ENCODE data around the gene CYP4B1.

Gene CYP4B1

GRCh38 chr1:46797696-46798470 is 963 bp upstream of the CYP4B1 start:
- Histone ChIP-seq H3K4me3 (ENCODE audit: low read length) (no peak overlapping the region), H3K9me3 (ENCODE audit: insufficient read depth, low read depth, low read length) (no peaks in the 10 kb centered on the region), H3K36me3 (ENCODE audit: insufficient read depth, low read depth, low read length) (no peaks in the 10 kb centered on the region), H3K27ac (ENCODE audit: low read length) (no peak overlapping the region), H3K9ac (ENCODE audit: low read depth, low read length) (no peak overlapping the region), H3K27me3 (ENCODE audit: insufficient read depth, low read length) (no peaks in the 10 kb centered on the region; the same call in 1 of the 2 replicates), H3K4me1 (ENCODE audit: insufficient read depth, low read length) (no peaks in the 10 kb centered on the region)

- H3K9ac ChIP-seq (ENCODE audit: low read depth, low read length), result no peak overlapping the region
- H3K4me1 ChIP-seq (ENCODE audit: insufficient read depth, low read length), result no peaks in the 10 kb centered on the region
- H3K4me3 ChIP-seq (ENCODE audit: low read length), result no peak overlapping the region
- H3K9me3 ChIP-seq (ENCODE audit: insufficient read depth, low read depth, low read length), result no peaks in the 10 kb centered on the region
- H3K27ac ChIP-seq (ENCODE audit: low read length), result no peak overlapping the region
- H3K36me3 ChIP-seq (ENCODE audit: insufficient read depth, low read depth, low read length), result no peaks in the 10 kb centered on the region
- no peaks in the 10 kb centered on the region; the same call in 1 of the 2 replicates for H3K27me3 ChIP-seq (ENCODE audit: insufficient read depth, low read length)
These were observed 1.9 kb downstream of the CYP4B1 start for GRCh38 chr1:46800742-46801141.

- Histone ChIP-seq H3K9ac (ENCODE audit: low read depth, low read length) (no peak overlapping the region), H3K4me1 (ENCODE audit: insufficient read depth, low read length) (no peaks in the 10 kb centered on the region), H3K9me3 (ENCODE audit: insufficient read depth, low read depth, low read length) (no peaks in the 10 kb centered on the region), H3K4me3 (ENCODE audit: low read length) (no peak overlapping the region), H3K36me3 (ENCODE audit: insufficient read depth, low read depth, low read length) (no peaks in the 10 kb centered on the region), H3K27ac (ENCODE audit: low read length) (no peak overlapping the region), H3K27me3 (ENCODE audit: insufficient read depth, low read length) (no peaks in the 10 kb centered on the region; the same call in 1 of the 2 replicates)
These were observed 2.6 kb downstream of the CYP4B1 start for GRCh38 chr1:46801323-46802055.

GRCh38 chr1:46802081-46802480 is 3.2 kb downstream of the CYP4B1 start:
- Histone ChIP-seq H3K27me3 (ENCODE audit: insufficient read depth, low read length) (no peaks in the 10 kb centered on the region; the same call in 1 of the 2 replicates), H3K9ac (ENCODE audit: low read depth, low read length) (no peak overlapping the region), H3K4me3 (ENCODE audit: low read length) (no peak overlapping the region), H3K4me1 (ENCODE audit: insufficient read depth, low read length) (no peaks in the 10 kb centered on the region), H3K9me3 (ENCODE audit: insufficient read depth, low read depth, low read length) (no peaks in the 10 kb centered on the region), H3K36me3 (ENCODE audit: insufficient read depth, low read depth, low read length) (no peaks in the 10 kb centered on the region), H3K27ac (ENCODE audit: low read length) (no peak overlapping the region)

DNA sequence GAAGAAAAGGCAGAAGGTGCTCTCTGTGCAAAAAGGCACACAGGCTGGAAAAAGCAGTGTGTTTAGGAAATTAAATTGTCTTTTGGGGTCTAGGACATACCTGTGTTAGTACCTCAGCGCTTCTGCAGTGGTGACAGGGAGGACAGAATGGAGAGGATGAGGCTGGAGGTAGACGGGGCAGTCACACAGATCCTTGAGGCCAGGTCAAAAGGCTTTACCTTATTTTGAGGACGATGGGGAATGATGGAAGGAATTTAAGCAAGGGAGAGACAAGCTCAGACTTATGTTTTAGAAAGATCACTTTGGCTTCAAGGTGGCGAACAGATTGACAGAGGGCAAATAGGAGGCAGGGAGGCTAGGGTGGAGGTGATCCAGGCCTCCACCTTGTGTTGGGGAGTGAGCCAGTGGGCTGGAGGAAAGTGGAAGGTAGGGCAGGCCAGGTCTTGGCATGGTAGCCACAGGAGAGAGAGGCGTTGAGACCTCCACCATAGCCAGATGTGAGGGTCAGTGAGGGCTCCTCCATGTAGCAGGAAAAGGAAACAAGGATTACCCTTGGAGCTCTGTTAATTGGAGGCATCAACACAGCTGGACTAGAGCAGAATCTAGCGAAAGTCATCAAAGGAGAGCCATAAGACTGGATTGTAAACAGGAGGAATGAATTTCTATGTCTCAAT is 4.2 kb downstream of the CYP4B1 start:
- no peaks in the 10 kb centered on the region for H3K9me3 ChIP-seq (ENCODE audit: insufficient read depth, low read depth, low read length)
- no peak overlapping the region for H3K4me3 ChIP-seq (ENCODE audit: low read length)
- no peaks in the 10 kb centered on the region for H3K4me1 ChIP-seq (ENCODE audit: insufficient read depth, low read length)
- H3K36me3 ChIP-seq (ENCODE audit: insufficient read depth, low read depth, low read length), result no peaks in the 10 kb centered on the region
- no peak overlapping the region for H3K9ac ChIP-seq (ENCODE audit: low read depth, low read length)
- H3K27me3 ChIP-seq (ENCODE audit: insufficient read depth, low read length), result no peaks in the 10 kb centered on the region; the same call in 1 of the 2 replicates
- H3K27ac ChIP-seq (ENCODE audit: low read length), result no peak overlapping the region

- no peak overlapping the region for H3K4me3 ChIP-seq (ENCODE audit: low read length)
- no peak overlapping the region for H3K9ac ChIP-seq (ENCODE audit: low read depth, low read length)
- no peaks in the 10 kb centered on the region for H3K4me1 ChIP-seq (ENCODE audit: insufficient read depth, low read length)
- no peaks in the 10 kb centered on the region for H3K36me3 ChIP-seq (ENCODE audit: insufficient read depth, low read depth, low read length)
- no peaks in the 10 kb centered on the region; the same call in 1 of the 2 replicates for H3K27me3 ChIP-seq (ENCODE audit: insufficient read depth, low read length)
- H3K27ac ChIP-seq (ENCODE audit: low read length), result no peak overlapping the region
- no peaks in the 10 kb centered on the region for H3K9me3 ChIP-seq (ENCODE audit: insufficient read depth, low read depth, low read length)
These were observed 5.4 kb downstream of the CYP4B1 start for GRCh38 chr1:46804027-46804889.

DNA sequence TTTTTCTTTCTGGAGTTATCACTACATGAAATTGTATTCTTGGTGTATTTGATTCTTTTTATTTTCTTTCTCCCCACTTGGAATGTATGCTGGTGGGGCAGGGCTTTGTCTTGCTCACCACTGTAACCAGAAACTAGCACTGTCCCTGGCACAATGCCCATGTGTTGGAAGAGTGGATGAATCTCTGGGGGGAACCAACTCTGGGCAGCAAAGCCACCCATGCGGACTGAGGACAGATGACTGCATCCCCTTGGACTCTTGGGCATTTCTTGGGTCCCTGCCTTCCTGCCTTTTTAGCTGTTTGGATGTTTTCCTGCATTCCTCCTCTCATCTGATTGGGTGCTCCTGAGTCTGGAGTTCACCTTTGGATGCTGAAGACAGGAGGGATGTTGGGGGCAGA is 6.1 kb downstream of the CYP4B1 start:
- H3K27ac ChIP-seq (ENCODE audit: low read length), result no peak overlapping the region
- no peak overlapping the region for H3K9ac ChIP-seq (ENCODE audit: low read depth, low read length)

DNA sequence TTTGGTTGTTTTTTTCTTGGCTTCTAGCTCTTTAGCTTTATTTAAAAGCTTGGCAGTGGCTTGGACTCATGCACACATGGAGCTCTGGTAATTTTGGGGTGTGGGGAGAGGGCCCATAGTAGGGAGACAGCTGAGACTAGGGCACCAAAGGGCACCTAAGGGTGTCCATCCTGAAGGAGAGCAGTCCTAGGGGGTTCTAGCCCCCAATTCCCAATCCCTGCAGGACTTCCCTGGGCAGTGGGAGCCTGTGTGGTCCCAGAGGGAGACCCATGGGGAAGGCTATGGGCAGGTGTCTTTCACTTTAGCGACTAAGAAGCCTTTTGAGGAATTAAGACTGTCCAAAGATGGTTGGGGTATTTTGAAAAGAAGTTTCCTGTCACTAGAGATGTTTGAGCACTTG is 6.9 kb downstream of the CYP4B1 start:
- H3K36me3 ChIP-seq (ENCODE audit: insufficient read depth, low read depth, low read length), result no peaks in the 10 kb centered on the region

More for the DNA sequence above, 6.1 kb downstream of the CYP4B1 start:
- no peaks in the 10 kb centered on the region for H3K9me3 ChIP-seq (ENCODE audit: insufficient read depth, low read depth, low read length)
- no peak overlapping the region for H3K4me3 ChIP-seq (ENCODE audit: low read length)
- H3K36me3 ChIP-seq (ENCODE audit: insufficient read depth, low read depth, low read length), result no peaks in the 10 kb centered on the region
- no peaks in the 10 kb centered on the region for H3K4me1 ChIP-seq (ENCODE audit: insufficient read depth, low read length)
- H3K27me3 ChIP-seq (ENCODE audit: insufficient read depth, low read length), result no peaks in the 10 kb centered on the region; the same call in 1 of the 2 replicates

DNA sequence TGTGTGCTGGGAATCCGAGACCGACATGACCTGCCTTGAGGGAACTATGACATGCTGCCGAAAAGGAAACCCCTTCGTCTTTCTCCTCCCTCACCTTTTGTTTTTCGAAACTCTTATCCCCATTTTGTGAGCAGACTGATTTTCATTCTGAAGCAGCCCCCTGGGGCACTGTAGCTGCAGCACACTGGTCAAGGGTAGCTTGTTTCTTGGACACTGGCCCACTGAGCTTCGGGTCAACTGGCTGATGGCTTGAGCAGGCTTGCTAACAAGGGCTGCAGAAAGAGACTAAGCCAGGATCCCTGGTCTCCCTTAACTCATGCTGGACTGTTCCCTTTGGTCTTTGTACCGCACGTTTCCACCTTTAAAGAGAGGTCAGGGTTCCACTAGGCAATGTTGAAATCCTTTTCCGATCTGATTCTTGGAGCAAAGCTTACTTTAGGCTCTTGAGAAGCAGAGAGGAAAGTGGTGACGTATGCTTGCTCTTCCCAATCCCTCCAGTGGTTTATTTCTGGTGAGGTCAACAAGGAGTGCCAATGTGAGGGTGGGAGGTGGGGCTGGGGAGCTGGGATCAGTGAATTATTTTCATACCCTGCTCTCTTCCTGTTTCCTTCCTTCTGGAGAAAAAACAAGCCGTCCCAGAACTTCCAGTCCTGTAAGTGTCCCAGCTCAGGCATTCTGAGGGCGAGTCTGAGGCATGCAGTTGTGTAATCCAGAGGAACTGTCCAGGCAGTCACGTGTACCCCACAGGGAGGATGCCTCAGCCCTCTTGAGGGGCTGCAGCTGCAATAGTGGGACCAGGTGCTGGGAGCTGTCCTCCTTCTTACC is 7.6 kb downstream of the CYP4B1 start:
- no peak overlapping the region for H3K9ac ChIP-seq (ENCODE audit: low read depth, low read length)
- H3K4me1 ChIP-seq (ENCODE audit: insufficient read depth, low read length), result no peaks in the 10 kb centered on the region
- no peaks in the 10 kb centered on the region; the same call in 1 of the 2 replicates for H3K27me3 ChIP-seq (ENCODE audit: insufficient read depth, low read length)
- no peaks in the 10 kb centered on the region for H3K36me3 ChIP-seq (ENCODE audit: insufficient read depth, low read depth, low read length)
- H3K9me3 ChIP-seq (ENCODE audit: insufficient read depth, low read depth, low read length), result no peaks in the 10 kb centered on the region
- H3K4me3 ChIP-seq (ENCODE audit: low read length), result no peak overlapping the region
- H3K27ac ChIP-seq (ENCODE audit: low read length), result no peak overlapping the region

More for the DNA sequence above, 6.9 kb downstream of the CYP4B1 start:
- Histone ChIP-seq H3K4me1 (ENCODE audit: insufficient read depth, low read length) (no peaks in the 10 kb centered on the region), H3K9ac (ENCODE audit: low read depth, low read length) (no peak overlapping the region), H3K4me3 (ENCODE audit: low read length) (no peak overlapping the region), H3K9me3 (ENCODE audit: insufficient read depth, low read depth, low read length) (no peaks in the 10 kb centered on the region), H3K27me3 (ENCODE audit: insufficient read depth, low read length) (no peaks in the 10 kb centered on the region; the same call in 1 of the 2 replicates), H3K27ac (ENCODE audit: low read length) (no peak overlapping the region)

- H3K27me3 ChIP-seq (ENCODE audit: insufficient read depth, low read length), result no peaks in the 10 kb centered on the region; the same call in 1 of the 2 replicates
- no peaks in the 10 kb centered on the region for H3K4me1 ChIP-seq (ENCODE audit: insufficient read depth, low read length)
- no peaks in the 10 kb centered on the region for H3K9me3 ChIP-seq (ENCODE audit: insufficient read depth, low read depth, low read length)
- no peaks in the 10 kb centered on the region for H3K36me3 ChIP-seq (ENCODE audit: insufficient read depth, low read depth, low read length)
- H3K4me3 ChIP-seq (ENCODE audit: low read length), result no peak overlapping the region
- H3K27ac ChIP-seq (ENCODE audit: low read length), result no peak overlapping the region
- no peak overlapping the region for H3K9ac ChIP-seq (ENCODE audit: low read depth, low read length)
These were observed 8.5 kb downstream of the CYP4B1 start for GRCh38 chr1:46807046-46807972.
